ENCODE results near the gene EGFL7. TPM values are rescaled to one million over a fixed set of nuclear protein-coding genes. Genes with fewer than 3 reads are reported as not detected.
A peak's percentile ranks its signal among the peaks of the same experiment; 100 is the strongest.

Gene EGFL7
- total and polyA plus RNA-seq, 10 donors: 132 to 522 (median 187) TPM

- intact Hi-C loops (cut with DNase I; ENCODE audit: low total_unique reads): no loop called here
- WGBS, 5 donors: 73 to 91% (median 82%) methylated on average over 10 to 11 of the region's 11 CpGs
- no peak for DNase-seq
- Histone ChIP-seq H3K9me3 (no peaks in the 10 kb centered on the region), H3K4me1 (peaks cover 13 to 90% (median 60%) of the 10 kb centered on the region in 6 donors), H3K27ac (peak overlapping the region in 4 of 8 donors; percentile 82 to 88 (median 84)), H3K4me3 (no peak overlapping the region), H3K36me3 (no peaks in the 10 kb centered on the region), H3K27me3 (replicated peaks in 1 of 7) (peaks cover 0 to 60% (median 8%) of the 10 kb centered on the region in 7 donors)
- TF ChIP-seq CTCF (IDR thresholded peaks at IDR 0.05 in 8 of 11, conservative IDR thresholded peaks at IDR 0.05 in 3 of 11) (no peak), POLR2A (IDR thresholded peaks at IDR 0.05) (no peak), POLR2AphosphoS5 (IDR thresholded peaks at IDR 0.05) (no peak)
Measured at GRCh38 chr9:136698635-136699246, 36.0 kb downstream of the EGFL7 start.

- Histone ChIP-seq H3K27ac (no peak overlapping the region), H3K9me3 (no peaks in the 10 kb centered on the region), H3K4me3 (no peak overlapping the region), H3K4me1 (peaks cover 13 to 84% (median 53%) of the 10 kb centered on the region in 6 donors), H3K36me3 (no peaks in the 10 kb centered on the region), H3K27me3 (replicated peaks in 1 of 7) (peaks cover 0 to 50% (median 8%) of the 10 kb centered on the region in 7 donors)
- intact Hi-C loops (cut with DNase I; ENCODE audit: low total_unique reads): no loop called here
- TF ChIP-seq CTCF (IDR thresholded peaks at IDR 0.05 in 8 of 11, conservative IDR thresholded peaks at IDR 0.05 in 3 of 11): no peak
- 75 to 91% (median 78%) methylated on average over 13 of the region's 13 CpGs for WGBS, 5 donors
- no peak for DNase-seq
Measured at GRCh38 chr9:136700304-136700703, 37.6 kb downstream of the EGFL7 start.

GRCh38 chr9:136700959-136701667 lies 38.4 kb downstream of the EGFL7 start:
- peak; percentile 44 to 48 (median 45) for TF ChIP-seq POLR2AphosphoS5 (IDR thresholded peaks at IDR 0.05)
- peak in 1 of 11 experiments; percentile 4 for TF ChIP-seq CTCF (IDR thresholded peaks at IDR 0.05 in 8 of 11, conservative IDR thresholded peaks at IDR 0.05 in 3 of 11)
- TF ChIP-seq POLR2A (IDR thresholded peaks at IDR 0.05): no peak
- H3K27ac ChIP-seq: peak overlapping the region in 4 of 8 donors; percentile 32 to 69 (median 44)
- peak overlapping the region in 5 of 8 donors; percentile 2 to 51 (median 11) for H3K4me3 ChIP-seq
- H3K4me1 ChIP-seq: peaks cover 13 to 81% (median 49%) of the 10 kb centered on the region in 6 donors
- H3K36me3 ChIP-seq: no peaks in the 10 kb centered on the region
- H3K27me3 ChIP-seq (replicated peaks in 1 of 7): peaks cover 0 to 42% (median 8%) of the 10 kb centered on the region in 7 donors
- intact Hi-C loops (cut with DNase I; ENCODE audit: low total_unique reads): no loop called here
- 2 to 10% (median 4%) methylated on average over 34 to 38 of the region's 38 CpGs for WGBS, 5 donors
- no peaks in the 10 kb centered on the region for H3K9me3 ChIP-seq
- DNase-seq: peak; percentile 85

- WGBS, 5 donors: 27 to 47% (median 34%) methylated on average over 10 of the region's 10 CpGs
- Histone ChIP-seq H3K27ac (peak overlapping the region in 4 of 8 donors; percentile 32 to 69 (median 44)), H3K27me3 (replicated peaks in 1 of 7) (peaks cover 0 to 37% (median 8%) of the 10 kb centered on the region in 7 donors), H3K36me3 (no peaks in the 10 kb centered on the region), H3K9me3 (no peaks in the 10 kb centered on the region), H3K4me1 (peaks cover 13 to 76% (median 46%) of the 10 kb centered on the region in 6 donors), H3K4me3 (peak overlapping the region in 1 of 8 donors; percentile 51)
- intact Hi-C loops (cut with DNase I; ENCODE audit: low total_unique reads): no loop called here
- DNase-seq: no peak
- TF ChIP-seq POLR2A (IDR thresholded peaks at IDR 0.05) (no peak), CTCF (IDR thresholded peaks at IDR 0.05 in 8 of 11, conservative IDR thresholded peaks at IDR 0.05 in 3 of 11) (no peak), POLR2AphosphoS5 (IDR thresholded peaks at IDR 0.05) (no peak)
Measured at GRCh38 chr9:136701668-136702053, 38.9 kb downstream of the EGFL7 start.
